HepG2 (cell line): Measurements from ENCODE around the gene HTR7.

Source experiments
- AFF4 ChIP-seq: sonication (generic); formaldehyde crosslinking; IDR thresholded peaks from 2 replicates; pipeline ENCODE4 v1.4.0; 2020; ENCODE audit warnings: missing genetic modification reagents
- ATF3 ChIP-seq: sonication (generic); formaldehyde crosslinking; IDR thresholded peaks from 2 replicates; pipeline ENCODE4 v1.4.0; 2020; ENCODE audit warnings: missing genetic modification reagents
- BHLHE40 ChIP-seq: IDR thresholded peaks from 2 replicates; pipeline ENCODE4 v1.6.1; 2011; ENCODE audit warnings: low read length, improper control_type of control experiment
- CTCF ChIP-seq: sonication (generic); formaldehyde crosslinking; IDR thresholded peaks from 2 replicates; pipeline ENCODE4 v1.5.0; 2020; ENCODE audit warnings: mild to moderate bottlenecking, missing genetic modification reagents, moderate library complexity
- KLF13 ChIP-seq: sonication (generic); formaldehyde crosslinking; IDR thresholded peaks from 2 replicates; pipeline ENCODE4 v1.4.0; 2020; ENCODE audit warnings: mild to moderate bottlenecking, missing genetic modification reagents
- RAD21 ChIP-seq: fragments of 450-650 bp; formaldehyde crosslinking; IDR thresholded peaks from 2 replicates; pipeline ENCODE4 v1.5.0; 2020; ENCODE audit warnings: mild to moderate bottlenecking
- STAG1 ChIP-seq: sonication (generic); formaldehyde crosslinking; IDR thresholded peaks from 2 replicates; pipeline ENCODE4 v1.4.0; 2020; ENCODE audit warnings: missing genetic modification reagents
- ZNF205 ChIP-seq: IDR thresholded peaks from 2 replicates; pipeline ENCODE4 v1.6.1; 2018; ENCODE audit warnings: missing biosample characterization, missing genetic modification reagents

- TF ChIP-seq STAG1 (CRISPR knock-in tag) (no peak), AFF4 (CRISPR knock-in tag) (no peak), CTCF (CRISPR knock-in tag) (peak; percentile 26), KLF13 (no peak), RAD21 (CRISPR knock-in tag) (no peak), BHLHE40 (no peak), ZNF205 (CRISPR knock-in tag) (no peak), ATF3 (CRISPR knock-in tag) (no peak)
These were observed 78.3 kb downstream of the HTR7 start for GRCh38 chr10:90779548-90779947.
